Uterus (tissue), 4 donors: ENCODE results near the gene FOCAD. TPM values are rescaled to one million over a fixed set of nuclear protein-coding genes. Genes with fewer than 3 reads are reported as not detected.

Source experiments
- DNase-seq, 2 donors: peaks; one replicate each; pipeline ENCODE4 v3.0.0-alpha.2; 2019 to 2020
- H3K27ac ChIP-seq, 2 donors: fragments of 200-600 bp; sonication (generic); 1 replicate in 1 of 2; 2 replicates in 1 of 2; pipeline ENCODE4 v1.5.1; 2016 to 2018
- H3K27me3 ChIP-seq, 2 donors: fragments of 200-600 bp; sonication (generic); one replicate each; pipeline ENCODE4 v1.5.1; 2018 to 2019; ENCODE audit warnings: control low read depth in 1 of 2
- H3K36me3 ChIP-seq, 2 donors: fragments of 200-600 bp; sonication (generic); one replicate each; pipeline ENCODE4 v1.5.1; 2019; ENCODE audit warnings: control low read depth in 1 of 2
- H3K4me1 ChIP-seq, 2 donors: fragments of 200-600 bp; sonication (generic); one replicate each; pipeline ENCODE4 v1.5.1; 2018 to 2019; ENCODE audit warnings: control low read depth in 1 of 2
- H3K4me3 ChIP-seq, 2 donors: fragments of 200-600 bp; sonication (generic); 1 replicate in 1 of 2; 2 replicates in 1 of 2; pipeline ENCODE4 v1.5.1; 2018 to 2019; ENCODE audit warnings: mild to moderate bottlenecking in 1 of 2
- H3K9me3 ChIP-seq, 2 donors: fragments of 200-600 bp; sonication (generic); one replicate each; pipeline ENCODE4 v1.5.1; 2019; ENCODE audit warnings: control low read depth in 1 of 2
- POLR2A ChIP-seq, 2 donors: fragments of 450-650 bp; IDR thresholded peaks; one replicate each; pipeline ENCODE4 v1.6.1; 2016; ENCODE audit warnings: antibody characterized with exemption in 2 of 2, mild to moderate bottlenecking in 1 of 2, moderate library complexity in 1 of 2
- intact Hi-C: fragments of 100-400 bp; cut with DNase I; formaldehyde crosslinking; loops from one replicate; pipeline ENCODE4 v1.15.1; 2023; ENCODE audit warnings: low total_unique reads
- total RNA-seq, 4 donors: library from RNA; depleted of rRNA in 3 of 4; stranded (reverse); fragments of >200 nt in 3 of 4; gene quantifications; one replicate each; pipeline versions ENCODE4 v1.1.0 to v1.2.4, GENCODE V29; 2014 to 2023
- TF ChIP-seq, protein P1 (sequence below), 4 experiments: fragments of 200-600 bp in 2 of 4; fragments of 450-650 bp in 2 of 4; sonication (generic) in 2 of 4; IDR thresholded peaks; one replicate each; pipeline ENCODE4 v1.5.1; 2016 to 2019; ENCODE audit warnings: antibody characterized with exemption in 4 of 4, mild to moderate bottlenecking in 2 of 4, moderate library complexity in 1 of 4
- donor health status: DM: yes; HTN: yes; CAD: no.

The FOCAD gene
- total RNA-seq, 4 donors from 2014 or later = 24.1 to 86.5 (median 34.3) TPM

DNA sequence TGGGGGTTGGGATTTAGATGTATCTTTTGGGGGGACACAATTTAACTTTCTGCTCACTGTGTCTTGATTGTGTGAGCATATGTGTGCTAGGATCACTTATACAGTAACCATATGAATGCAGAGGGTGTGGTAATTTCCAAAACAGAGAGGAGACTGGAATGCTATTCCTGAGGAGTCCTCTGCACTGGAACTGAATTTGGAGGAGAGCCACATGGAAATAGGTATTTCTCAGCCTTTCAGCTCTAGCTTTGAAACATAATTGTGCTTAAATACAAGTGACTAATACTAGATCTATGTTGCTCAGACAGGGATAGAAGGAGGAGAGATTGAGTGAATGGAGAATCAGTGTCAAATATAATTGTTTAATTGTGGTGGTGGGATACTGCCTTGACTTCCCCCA, 45.5 kb downstream of the FOCAD start:
- Histone ChIP-seq H3K36me3 (no peaks in the 10 kb centered on the region), H3K27me3 (no peaks in the 10 kb centered on the region), H3K4me1 (no peaks in the 10 kb centered on the region), H3K9me3 (no peaks in the 10 kb centered on the region), H3K4me3 (no peak overlapping the region), H3K27ac (no peak overlapping the region)
- intact Hi-C loops = no loop called here
- TF ChIP-seq, protein P1, sequence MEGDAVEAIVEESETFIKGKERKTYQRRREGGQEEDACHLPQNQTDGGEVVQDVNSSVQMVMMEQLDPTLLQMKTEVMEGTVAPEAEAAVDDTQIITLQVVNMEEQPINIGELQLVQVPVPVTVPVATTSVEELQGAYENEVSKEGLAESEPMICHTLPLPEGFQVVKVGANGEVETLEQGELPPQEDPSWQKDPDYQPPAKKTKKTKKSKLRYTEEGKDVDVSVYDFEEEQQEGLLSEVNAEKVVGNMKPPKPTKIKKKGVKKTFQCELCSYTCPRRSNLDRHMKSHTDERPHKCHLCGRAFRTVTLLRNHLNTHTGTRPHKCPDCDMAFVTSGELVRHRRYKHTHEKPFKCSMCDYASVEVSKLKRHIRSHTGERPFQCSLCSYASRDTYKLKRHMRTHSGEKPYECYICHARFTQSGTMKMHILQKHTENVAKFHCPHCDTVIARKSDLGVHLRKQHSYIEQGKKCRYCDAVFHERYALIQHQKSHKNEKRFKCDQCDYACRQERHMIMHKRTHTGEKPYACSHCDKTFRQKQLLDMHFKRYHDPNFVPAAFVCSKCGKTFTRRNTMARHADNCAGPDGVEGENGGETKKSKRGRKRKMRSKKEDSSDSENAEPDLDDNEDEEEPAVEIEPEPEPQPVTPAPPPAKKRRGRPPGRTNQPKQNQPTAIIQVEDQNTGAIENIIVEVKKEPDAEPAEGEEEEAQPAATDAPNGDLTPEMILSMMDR (IDR thresholded peaks at IDR 0.05) = no peak
- no peak for TF ChIP-seq POLR2A (IDR thresholded peaks at IDR 0.05)
- DNase-seq = no peak

DNA sequence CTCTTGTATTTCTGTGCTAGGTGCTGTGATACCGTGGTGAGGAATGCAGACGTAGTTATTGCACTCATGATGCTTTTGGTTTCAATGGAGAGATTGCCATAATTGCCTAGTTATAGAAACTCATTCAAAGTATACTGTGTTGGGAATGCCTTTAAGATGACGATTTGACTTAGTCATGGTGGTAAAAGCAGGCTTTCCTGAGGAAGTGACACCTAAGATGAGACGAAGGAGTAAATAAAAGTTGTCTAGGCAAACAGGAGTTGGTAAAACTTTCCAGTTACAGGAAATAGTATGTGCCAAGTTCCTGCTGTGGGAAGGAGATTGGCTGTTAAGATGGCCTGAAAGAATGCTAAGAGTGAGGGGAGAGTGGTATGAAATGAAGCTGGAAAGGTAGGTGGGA, 48.1 kb downstream of the FOCAD start:
- no peak for TF ChIP-seq POLR2A (IDR thresholded peaks at IDR 0.05)
- TF ChIP-seq, protein P1 (IDR thresholded peaks at IDR 0.05) = no peak
- Histone ChIP-seq H3K27ac (no peak overlapping the region), H3K27me3 (no peaks in the 10 kb centered on the region), H3K4me3 (no peak overlapping the region), H3K4me1 (no peaks in the 10 kb centered on the region), H3K36me3 (no peaks in the 10 kb centered on the region), H3K9me3 (no peaks in the 10 kb centered on the region)
- intact Hi-C loops = no loop called here
- DNase-seq = no peak

DNA sequence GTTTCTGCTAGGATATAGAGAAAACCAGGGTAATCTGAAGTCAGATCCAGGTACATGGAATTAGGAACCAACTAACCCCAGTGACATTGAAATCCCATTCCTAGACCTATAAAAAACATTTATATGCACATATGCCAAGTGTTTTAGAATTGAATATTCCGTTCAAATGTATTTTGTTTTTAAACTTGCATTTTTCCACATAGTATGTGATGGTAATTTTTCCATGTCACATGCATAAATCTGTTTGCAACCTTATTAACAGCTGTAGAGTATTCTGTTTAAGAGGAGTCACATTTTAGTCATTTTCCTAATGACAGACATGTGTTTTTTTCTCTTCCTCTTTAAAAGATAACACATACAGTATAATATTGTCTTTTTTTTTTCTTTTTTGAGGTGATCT, 50.2 kb downstream of the FOCAD start:
- no peaks in the 10 kb centered on the region for H3K36me3 ChIP-seq
- H3K4me1 ChIP-seq = no peaks in the 10 kb centered on the region
- no peak overlapping the region for H3K4me3 ChIP-seq
- DNase-seq = no peak
- no peaks in the 10 kb centered on the region for H3K27me3 ChIP-seq
- intact Hi-C loops = no loop called here
- TF ChIP-seq POLR2A (IDR thresholded peaks at IDR 0.05) = no peak
- TF ChIP-seq, protein P1 (IDR thresholded peaks at IDR 0.05) = no peak
- H3K27ac ChIP-seq = no peak overlapping the region
- no peaks in the 10 kb centered on the region for H3K9me3 ChIP-seq

DNA sequence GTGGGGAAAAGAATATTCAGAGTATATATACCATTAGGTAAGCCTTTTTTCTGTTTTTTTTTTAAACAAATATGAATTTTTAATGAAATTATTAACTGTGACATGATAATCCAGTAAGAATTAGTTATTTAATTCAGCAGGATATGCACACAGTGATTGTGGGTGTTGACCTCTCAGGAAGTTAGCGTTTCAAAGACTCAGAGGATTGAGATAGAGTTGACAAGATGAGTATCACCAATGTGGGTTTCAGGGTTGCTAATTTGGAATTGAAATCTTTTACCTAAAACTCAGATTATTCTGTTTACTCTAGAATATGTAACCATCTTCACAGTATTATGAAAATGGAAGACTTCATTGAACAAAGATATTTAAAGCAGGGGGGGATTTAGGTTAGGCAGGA, 56.2 kb downstream of the FOCAD start:
- no peaks in the 10 kb centered on the region for H3K27me3 ChIP-seq
- DNase-seq = no peak
- H3K36me3 ChIP-seq = no peaks in the 10 kb centered on the region
- intact Hi-C loops = no loop called here
- H3K27ac ChIP-seq = no peak overlapping the region
- H3K4me3 ChIP-seq = no peak overlapping the region
- TF ChIP-seq, protein P1 (IDR thresholded peaks at IDR 0.05) = no peak
- no peak for TF ChIP-seq POLR2A (IDR thresholded peaks at IDR 0.05)
- H3K4me1 ChIP-seq = no peaks in the 10 kb centered on the region
- no peaks in the 10 kb centered on the region for H3K9me3 ChIP-seq

DNA sequence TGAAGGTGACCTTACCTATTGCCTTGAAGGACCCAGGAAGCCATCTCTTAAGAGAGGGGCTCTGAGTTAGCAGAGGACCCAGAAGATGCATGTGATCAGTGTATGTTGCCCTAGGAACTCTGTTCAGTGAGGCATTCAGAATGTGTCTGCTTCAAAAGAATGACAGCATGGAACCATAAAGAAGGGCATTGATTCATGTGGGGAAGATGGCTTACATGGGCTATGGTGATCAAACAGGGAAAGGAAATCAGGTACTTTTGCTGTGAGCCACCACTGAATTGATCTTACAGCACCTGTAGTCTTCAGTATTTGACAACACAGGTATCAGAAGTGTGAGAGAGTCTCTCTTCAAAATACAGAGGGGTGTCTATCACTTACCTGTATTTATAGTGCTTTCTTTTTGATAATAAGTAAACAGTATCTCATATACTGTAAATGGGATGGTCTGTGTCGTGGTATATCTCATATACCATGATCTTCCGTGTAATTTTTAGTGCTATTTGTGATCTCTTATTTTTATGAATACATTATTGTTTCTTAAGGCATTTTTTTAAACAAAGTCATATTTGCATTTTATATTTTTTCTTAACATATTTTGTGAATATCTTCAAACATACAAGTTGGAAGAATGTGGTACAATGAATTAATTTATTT, 57.0 kb downstream of the FOCAD start:
- no peaks in the 10 kb centered on the region for H3K9me3 ChIP-seq
- H3K4me1 ChIP-seq = no peaks in the 10 kb centered on the region
- no peak overlapping the region for H3K27ac ChIP-seq
- intact Hi-C loops = no loop called here
- no peak for TF ChIP-seq POLR2A (IDR thresholded peaks at IDR 0.05)
- TF ChIP-seq, protein P1 (IDR thresholded peaks at IDR 0.05) = no peak
- no peaks in the 10 kb centered on the region for H3K27me3 ChIP-seq
- H3K36me3 ChIP-seq = no peaks in the 10 kb centered on the region
- no peak overlapping the region for H3K4me3 ChIP-seq
- no peak for DNase-seq
